ENCODE data around the gene DYDC2. TPM values are rescaled to one million over a fixed set of nuclear protein-coding genes. Genes with fewer than 3 reads are reported as not detected.
A peak's percentile ranks its signal among the peaks of the same experiment; 100 is the strongest.

Gene DYDC2
- polyA plus RNA-seq, 1 donor = 3.5 TPM

DNA sequence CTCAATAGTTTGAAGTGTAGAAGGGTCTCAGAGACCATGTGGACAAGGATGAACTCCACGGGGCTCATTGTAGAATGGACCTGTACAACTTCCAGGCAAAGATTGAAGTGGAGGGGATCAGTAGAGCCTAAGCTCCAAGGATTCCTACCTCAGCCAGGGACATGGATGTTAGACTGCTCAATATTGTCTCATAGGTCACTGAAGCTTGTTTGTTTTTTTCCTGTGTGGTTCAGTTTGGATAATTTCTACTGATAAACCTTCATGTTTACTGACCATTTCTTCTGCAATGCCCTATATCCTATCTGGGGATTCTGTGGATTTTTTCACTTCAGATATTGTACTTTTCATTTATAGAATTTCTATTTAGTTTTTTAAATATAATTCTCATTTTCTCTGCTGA is 8.9 kb downstream of the DYDC2 start:
- DNase-seq = no peak

GRCh38 chr10:80371467-80371866 is 14.9 kb downstream of the DYDC2 start:
- DNase-seq = no peak

DNA sequence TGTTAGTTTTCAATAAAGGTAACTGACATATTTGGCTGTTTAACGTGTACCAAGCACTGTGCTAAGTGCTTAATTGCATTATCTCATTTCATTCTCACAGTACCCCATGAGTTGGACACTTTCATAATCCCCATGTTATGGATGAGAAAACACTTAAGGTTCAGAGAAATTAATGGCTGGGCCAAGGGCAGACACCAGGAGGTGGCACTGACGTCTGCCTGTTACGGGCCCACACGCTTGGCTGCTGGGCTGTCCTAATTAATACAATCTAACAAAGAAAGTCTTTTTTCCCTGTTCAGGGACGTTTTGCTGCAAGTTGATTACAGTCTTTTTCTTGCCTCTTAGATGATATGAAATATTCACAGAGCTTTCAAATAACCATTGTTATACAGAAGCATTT is 16.1 kb downstream of the DYDC2 start:
- DNase-seq = no peak

DNA sequence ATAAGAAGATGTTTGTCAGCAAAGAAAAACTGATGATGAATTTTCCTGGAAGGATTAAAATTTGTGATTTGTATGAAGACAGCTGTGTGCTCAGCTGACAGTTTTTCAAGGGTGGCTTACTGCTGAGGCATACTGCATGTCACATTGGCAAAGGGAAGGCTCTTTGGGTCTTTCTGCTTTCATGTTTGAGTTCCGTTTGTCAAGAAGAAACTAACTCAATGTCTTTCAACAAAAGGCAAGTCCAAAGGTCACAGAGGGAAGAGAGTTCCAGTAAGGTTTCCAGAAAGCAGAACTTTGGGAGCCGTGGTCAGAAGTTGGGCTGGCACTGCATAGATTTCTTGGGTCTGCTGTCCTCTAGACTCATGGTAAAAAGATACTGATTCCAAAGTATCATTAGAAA is 16.9 kb downstream of the DYDC2 start:
- DNase-seq = no peak

- no peak for DNase-seq
Measured at GRCh38 chr10:80379701-80380100, 23.1 kb downstream of the DYDC2 start.

DNA sequence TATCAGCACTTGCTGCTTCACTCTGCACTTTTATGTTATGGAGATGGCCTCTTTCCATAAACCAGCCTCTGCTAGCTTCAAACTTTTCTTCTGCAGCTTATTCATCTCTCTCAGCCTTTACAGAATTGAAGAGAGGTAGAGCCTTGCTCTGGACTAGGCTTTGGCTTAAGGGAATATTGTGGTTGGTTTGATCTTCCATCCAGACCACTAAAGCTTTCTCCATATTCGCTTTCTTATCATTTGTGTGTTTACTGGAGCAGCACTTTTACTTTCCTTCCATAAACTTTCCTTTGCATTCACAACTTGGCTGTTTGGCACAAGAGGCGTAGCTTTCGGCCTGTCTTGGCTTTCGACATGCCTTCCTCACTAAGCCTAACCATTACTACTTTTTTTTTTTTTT is 23.6 kb downstream of the DYDC2 start:
- no peak for DNase-seq

GRCh38 chr10:80382989-80383388 is 26.4 kb downstream of the DYDC2 start:
- peak; percentile 57 for DNase-seq

- no peak for DNase-seq
Measured at GRCh38 chr10:80390740-80391139, 34.2 kb downstream of the DYDC2 start.

DNA sequence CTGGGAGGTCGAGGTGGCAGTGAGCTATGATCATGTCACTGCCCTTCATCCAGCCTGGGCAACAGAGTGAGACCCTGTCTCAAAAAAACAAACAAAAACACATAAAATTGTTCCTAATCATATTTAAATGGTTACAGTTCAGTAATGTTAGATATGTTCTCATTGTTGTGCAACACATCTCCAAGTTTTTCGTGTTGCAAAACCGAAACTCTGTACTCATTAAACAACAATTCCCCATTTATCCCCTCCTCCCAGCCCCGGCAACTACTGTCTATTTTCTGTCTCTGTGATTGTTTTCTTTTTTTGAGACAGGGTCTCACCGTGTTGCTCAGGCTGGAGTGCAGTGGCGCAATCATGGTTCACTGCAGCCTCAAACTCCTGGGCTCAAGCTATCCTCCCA is 35.7 kb downstream of the DYDC2 start:
- DNase-seq = no peak

- DNase-seq = no peak
Measured at GRCh38 chr10:80394358-80394916, 37.9 kb downstream of the DYDC2 start.

GRCh38 chr10:80397014-80397413 is 40.4 kb downstream of the DYDC2 start:
- no peak for DNase-seq

DNA sequence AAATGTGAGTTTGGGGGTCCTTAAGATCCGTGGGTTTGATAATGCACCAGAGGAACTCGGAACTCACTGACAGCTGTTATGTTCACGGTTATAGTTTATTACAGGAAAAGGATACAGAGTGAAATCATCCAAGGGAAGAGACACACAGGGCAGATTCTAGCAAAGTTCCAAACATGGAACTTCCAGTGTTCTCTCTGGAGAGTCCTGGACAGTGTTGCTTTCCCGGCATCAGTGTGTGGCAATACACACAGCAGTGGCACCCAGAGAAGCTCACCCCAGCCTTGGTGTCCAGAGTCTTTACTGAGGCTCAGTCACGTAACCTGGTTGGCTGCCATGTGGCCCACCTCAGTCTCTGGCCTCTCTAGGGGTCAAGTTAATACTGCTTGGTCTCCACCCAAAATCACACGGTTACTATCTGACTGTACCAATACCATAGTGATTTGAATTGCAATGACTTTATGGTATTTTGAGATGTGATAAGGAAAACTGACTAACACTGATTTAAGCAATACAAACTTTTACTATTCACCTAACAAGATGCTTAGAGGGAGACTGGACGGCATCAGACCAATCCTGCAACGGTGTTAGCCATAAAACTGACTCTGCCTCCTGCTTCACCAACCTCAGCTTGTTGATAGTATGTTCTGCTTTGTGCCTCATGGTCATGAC is 43.7 kb downstream of the DYDC2 start:
- no peak for DNase-seq

- no peak for DNase-seq
Measured at GRCh38 chr10:80405035-80405434, 48.5 kb downstream of the DYDC2 start.

- DNase-seq = no peak
Measured at GRCh38 chr10:80405626-80406025, 49.0 kb downstream of the DYDC2 start.

DNA sequence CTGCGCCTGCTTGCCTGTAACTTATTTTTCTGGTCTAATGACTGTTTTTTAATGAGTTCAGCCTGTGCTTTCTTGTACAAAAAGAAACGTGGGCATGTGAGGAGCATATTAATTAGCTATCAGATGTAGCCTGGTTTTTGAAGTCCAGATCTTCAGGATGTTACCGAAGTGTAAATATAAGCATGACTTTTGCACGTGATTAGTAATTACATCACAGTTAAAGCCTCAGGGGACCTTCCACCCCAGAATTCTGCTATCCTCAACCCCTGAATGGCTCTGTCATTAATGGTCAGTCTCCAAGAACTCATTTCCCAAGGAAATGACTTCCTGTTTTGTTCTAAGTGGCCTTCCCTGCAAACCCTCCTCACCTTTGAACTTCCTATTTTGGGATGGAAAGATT is 49.6 kb downstream of the DYDC2 start:
- DNase-seq = no peak

- no peak for DNase-seq
Measured at GRCh38 chr10:80407812-80408241, 51.2 kb downstream of the DYDC2 start.

GRCh38 chr10:80408242-80409101 is 51.9 kb downstream of the DYDC2 start, which contains the start of gene PRXL2A:
Gene PRXL2A, plus strand, starts transcription at chr10:80408551. Its CDS starts 11,917 bp downstream, at chr10:80420468.
- peak; percentile 87 for DNase-seq

GRCh38 chr10:80409121-80409520 is 52.5 kb downstream of the DYDC2 start:
- DNase-seq = no peak

GRCh38 chr10:80410122-80410521 is 53.5 kb downstream of the DYDC2 start:
- DNase-seq = no peak

- DNase-seq = no peak
Measured at GRCh38 chr10:80410578-80411145, 54.1 kb downstream of the DYDC2 start.

- DNase-seq = no peak
Measured at GRCh38 chr10:80411267-80411668, 54.7 kb downstream of the DYDC2 start.

DNA sequence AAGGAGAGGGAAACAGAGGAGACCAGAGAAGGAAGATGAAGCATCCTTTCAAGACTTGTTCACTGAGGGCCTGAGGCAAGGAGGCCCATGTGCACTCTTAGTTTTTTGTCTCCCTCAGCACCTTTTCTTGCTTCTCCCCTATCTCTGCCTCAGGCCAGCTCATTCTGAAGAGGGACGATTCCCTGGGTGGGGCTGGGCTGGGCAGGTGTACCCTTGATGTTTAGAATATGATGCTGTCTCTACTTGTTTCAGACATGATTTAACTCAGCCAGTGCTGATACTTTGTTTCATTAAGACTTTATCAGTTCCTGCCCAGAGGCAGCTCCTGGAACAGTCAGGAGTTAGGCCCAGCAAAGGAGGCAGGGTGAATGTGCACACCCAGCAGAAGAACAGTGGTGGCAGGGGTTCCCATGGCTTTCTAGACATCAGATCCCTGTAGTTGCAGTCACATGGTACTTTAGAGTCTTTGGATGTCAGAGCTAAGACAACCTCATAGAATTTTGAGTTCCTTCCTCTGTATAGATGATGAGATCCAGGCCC is 55.2 kb downstream of the DYDC2 start:
- DNase-seq = no peak

DNA sequence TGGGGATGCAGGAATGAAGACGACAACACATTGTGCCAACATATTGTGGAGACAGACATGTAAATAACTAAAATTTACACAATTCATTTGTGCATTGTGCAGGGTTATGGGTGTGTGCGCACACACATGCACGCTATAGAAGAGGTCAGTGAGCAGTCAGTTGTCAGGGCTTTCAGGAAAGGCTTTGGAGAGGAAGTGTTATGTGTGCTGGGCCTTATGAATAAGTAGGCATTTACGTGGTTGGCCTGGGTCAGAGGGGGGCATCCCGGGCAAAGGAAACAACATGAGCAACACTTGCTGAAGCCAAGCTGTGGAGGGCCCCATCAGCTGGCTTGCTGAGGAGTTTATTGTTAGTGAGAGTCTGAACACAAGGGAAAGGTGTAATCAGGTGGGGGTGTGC is 55.9 kb downstream of the DYDC2 start:
- DNase-seq = no peak

Data from left kidney (tissue), 2 donors.